HL-60 (cell line): ENCODE measurements around the gene AQP1.

Experiments used
- DNase-seq, 2 experiments: peaks; one replicate each; pipeline ENCODE4 v3.0.0-alpha.2; 2010 to 2020; ENCODE audit warnings: low read depth in 1 of 2, low spot score in 1 of 2
- H3K27ac ChIP-seq: fragments of 250-450 bp; sonication (Bioruptor Pico); replicated peaks from 2 replicates; pipeline ENCODE4 v1.5.1; 2020; ENCODE audit warnings: mild to moderate bottlenecking, moderate library complexity
- H3K27me3 ChIP-seq: fragments of 250-450 bp; sonication (Bioruptor Pico); 2 replicates; pipeline ENCODE4 v1.5.1; 2021; ENCODE audit warnings: mild to moderate bottlenecking, moderate library complexity; ENCODE audit not compliant: insufficient read depth, poor library complexity, severe bottlenecking
- H3K4me3 ChIP-seq: replicated peaks from 2 replicates; pipeline ENCODE4 v1.5.1; 2011; ENCODE audit warnings: mild to moderate bottlenecking, control low read depth, low read length; ENCODE audit not compliant: insufficient read depth
- GABPA ChIP-seq: IDR thresholded peaks from 2 replicates; pipeline ENCODE4 v1.6.1; 2012; ENCODE audit warnings: low read depth
- POLR2AphosphoS5 ChIP-seq: IDR thresholded peaks from 2 replicates; pipeline ENCODE4 v1.6.1; 2012; ENCODE audit warnings: low read depth
- SPI1 ChIP-seq: IDR thresholded peaks from 2 replicates; pipeline ENCODE4 v1.6.1; 2012; ENCODE audit warnings: low read depth, mild to moderate bottlenecking, borderline replicate concordance
- TF ChIP-seq, protein P1 (sequence below): IDR thresholded peaks from 2 replicates; pipeline ENCODE4 v1.6.1; 2012; ENCODE audit warnings: low read depth; ENCODE audit not compliant: insufficient replicate concordance
- TF ChIP-seq, protein P2 (sequence below): IDR thresholded peaks from one replicate; pipeline ENCODE4 v1.5.1; 2011; ENCODE audit warnings: low read length, control low read depth, inconsistent platforms; ENCODE audit not compliant: insufficient read depth

The AQP1 gene

DNA sequence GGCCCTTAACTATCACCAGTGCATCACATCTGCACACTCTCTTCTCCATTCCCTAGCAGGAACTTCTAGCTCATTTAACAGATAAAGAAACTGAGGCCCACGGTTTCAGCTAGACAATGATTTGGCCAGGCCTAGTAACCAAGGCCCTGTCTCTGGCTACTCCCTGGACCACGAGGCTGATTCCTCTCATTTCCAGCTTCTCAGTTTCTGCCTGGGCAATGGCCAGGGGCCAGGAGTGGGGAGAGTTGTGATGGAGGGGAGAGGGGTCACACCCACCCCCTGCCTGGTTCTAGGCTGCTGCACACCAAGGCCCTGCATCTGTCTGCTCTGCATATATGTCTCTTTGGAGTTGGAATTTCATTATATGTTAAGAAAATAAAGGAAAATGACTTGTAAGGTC lies 13.5 kb downstream of the AQP1 start:
- no peaks in the 10 kb centered on the region for H3K27me3 ChIP-seq
- DNase-seq = no peak
- no peak for TF ChIP-seq SPI1
- TF ChIP-seq, protein P1, sequence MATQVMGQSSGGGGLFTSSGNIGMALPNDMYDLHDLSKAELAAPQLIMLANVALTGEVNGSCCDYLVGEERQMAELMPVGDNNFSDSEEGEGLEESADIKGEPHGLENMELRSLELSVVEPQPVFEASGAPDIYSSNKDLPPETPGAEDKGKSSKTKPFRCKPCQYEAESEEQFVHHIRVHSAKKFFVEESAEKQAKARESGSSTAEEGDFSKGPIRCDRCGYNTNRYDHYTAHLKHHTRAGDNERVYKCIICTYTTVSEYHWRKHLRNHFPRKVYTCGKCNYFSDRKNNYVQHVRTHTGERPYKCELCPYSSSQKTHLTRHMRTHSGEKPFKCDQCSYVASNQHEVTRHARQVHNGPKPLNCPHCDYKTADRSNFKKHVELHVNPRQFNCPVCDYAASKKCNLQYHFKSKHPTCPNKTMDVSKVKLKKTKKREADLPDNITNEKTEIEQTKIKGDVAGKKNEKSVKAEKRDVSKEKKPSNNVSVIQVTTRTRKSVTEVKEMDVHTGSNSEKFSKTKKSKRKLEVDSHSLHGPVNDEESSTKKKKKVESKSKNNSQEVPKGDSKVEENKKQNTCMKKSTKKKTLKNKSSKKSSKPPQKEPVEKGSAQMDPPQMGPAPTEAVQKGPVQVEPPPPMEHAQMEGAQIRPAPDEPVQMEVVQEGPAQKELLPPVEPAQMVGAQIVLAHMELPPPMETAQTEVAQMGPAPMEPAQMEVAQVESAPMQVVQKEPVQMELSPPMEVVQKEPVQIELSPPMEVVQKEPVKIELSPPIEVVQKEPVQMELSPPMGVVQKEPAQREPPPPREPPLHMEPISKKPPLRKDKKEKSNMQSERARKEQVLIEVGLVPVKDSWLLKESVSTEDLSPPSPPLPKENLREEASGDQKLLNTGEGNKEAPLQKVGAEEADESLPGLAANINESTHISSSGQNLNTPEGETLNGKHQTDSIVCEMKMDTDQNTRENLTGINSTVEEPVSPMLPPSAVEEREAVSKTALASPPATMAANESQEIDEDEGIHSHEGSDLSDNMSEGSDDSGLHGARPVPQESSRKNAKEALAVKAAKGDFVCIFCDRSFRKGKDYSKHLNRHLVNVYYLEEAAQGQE = no peak
- TF ChIP-seq POLR2AphosphoS5 = no peak
- TF ChIP-seq, protein P2, sequence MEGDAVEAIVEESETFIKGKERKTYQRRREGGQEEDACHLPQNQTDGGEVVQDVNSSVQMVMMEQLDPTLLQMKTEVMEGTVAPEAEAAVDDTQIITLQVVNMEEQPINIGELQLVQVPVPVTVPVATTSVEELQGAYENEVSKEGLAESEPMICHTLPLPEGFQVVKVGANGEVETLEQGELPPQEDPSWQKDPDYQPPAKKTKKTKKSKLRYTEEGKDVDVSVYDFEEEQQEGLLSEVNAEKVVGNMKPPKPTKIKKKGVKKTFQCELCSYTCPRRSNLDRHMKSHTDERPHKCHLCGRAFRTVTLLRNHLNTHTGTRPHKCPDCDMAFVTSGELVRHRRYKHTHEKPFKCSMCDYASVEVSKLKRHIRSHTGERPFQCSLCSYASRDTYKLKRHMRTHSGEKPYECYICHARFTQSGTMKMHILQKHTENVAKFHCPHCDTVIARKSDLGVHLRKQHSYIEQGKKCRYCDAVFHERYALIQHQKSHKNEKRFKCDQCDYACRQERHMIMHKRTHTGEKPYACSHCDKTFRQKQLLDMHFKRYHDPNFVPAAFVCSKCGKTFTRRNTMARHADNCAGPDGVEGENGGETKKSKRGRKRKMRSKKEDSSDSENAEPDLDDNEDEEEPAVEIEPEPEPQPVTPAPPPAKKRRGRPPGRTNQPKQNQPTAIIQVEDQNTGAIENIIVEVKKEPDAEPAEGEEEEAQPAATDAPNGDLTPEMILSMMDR = no peak
- no peak for TF ChIP-seq GABPA
- H3K4me3 ChIP-seq = no peak overlapping the region
- no peak overlapping the region for H3K27ac ChIP-seq

DNA sequence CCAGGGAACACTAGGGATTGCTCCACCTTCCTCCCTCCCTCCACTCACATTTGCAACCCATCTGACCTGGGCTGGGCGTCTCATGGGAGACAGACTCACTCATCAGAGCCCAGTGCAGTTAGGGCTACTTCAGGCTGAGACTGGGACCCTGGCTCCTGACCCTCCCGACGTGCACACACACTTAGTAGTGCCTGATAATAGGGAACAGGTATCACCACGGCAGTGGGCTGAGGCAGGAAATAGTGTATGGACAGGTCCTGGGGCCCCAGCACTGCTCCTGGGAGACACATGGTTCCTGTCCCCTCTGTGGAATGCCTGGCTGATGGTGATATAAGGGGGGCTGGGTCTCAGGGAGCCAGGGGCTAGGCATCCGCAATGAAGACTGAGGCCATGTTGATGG lies 14.3 kb downstream of the AQP1 start:
- Histone ChIP-seq H3K4me3 (no peak overlapping the region), H3K27me3 (no peaks in the 10 kb centered on the region), H3K27ac (no peak overlapping the region)
- TF ChIP-seq, protein P2 = no peak
- TF ChIP-seq GABPA (no peak), SPI1 (no peak), POLR2AphosphoS5 (no peak)
- TF ChIP-seq, protein P1 = no peak
- no peak for DNase-seq

DNA sequence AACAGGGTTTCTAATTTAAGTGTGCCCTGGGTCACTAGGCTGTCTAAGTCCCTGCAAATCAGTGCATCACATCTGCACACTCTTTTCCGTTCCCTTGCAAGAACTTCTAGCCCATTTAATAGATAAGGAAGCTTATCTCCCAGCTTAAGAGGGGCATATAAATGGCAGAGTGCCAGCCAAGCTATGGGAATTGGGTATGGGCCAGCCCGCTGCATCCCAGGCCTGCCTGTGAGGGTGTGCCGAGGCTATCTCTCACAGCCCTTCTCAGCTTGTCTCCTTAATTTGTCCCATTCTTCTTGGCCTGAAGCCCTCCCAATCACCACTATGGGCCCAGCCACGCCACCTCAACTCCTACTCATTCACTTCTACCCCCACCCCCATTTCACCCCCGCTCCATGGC lies 14.7 kb downstream of the AQP1 start:
- Histone ChIP-seq H3K4me3 (no peak overlapping the region), H3K27ac (no peak overlapping the region), H3K27me3 (no peaks in the 10 kb centered on the region)
- DNase-seq = no peak
- TF ChIP-seq, protein P1 = no peak
- TF ChIP-seq SPI1 (no peak), GABPA (no peak), POLR2AphosphoS5 (no peak)
- TF ChIP-seq, protein P2 = no peak
